NCI-H2029 treated with DMSO at 0.1 percent for 48 hours (cell line): ENCODE results near the gene ASCC2.

Source experiments
- DNase-seq: peaks from one replicate; lab custom pipeline; 2025; lab: John Stamatoyannopoulos, UW

The ASCC2 gene

DNA sequence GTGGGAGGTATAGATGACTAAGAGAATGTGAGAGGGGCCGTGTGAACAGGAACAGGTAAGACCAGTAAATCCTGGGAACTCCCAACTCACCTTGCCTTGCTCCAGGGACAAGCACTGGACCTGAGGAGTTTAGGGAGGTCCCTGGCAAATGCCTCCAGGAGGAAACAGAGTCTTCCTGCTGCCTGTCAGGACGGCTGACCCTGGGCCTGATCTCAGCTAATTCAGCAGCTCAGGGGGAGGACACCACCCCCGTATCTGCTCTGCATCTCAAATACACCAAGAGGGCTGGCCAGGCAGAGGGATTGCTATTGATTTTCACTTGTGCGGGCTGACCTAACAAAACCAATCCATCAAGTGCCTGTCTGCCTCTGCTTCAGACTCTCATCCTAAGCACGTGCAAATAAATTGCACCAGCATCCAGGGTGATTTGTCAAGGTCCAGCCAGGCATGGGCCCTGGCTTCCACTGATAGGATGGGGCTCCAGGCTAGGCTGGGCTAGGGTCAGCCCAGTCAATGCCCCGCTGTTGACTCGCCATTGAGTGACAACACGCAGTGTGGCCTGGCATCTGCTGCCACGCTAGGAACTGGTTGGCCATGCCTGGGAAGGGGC, 50.6 kb downstream of the ASCC2 start:
- no peak for DNase-seq

DNA sequence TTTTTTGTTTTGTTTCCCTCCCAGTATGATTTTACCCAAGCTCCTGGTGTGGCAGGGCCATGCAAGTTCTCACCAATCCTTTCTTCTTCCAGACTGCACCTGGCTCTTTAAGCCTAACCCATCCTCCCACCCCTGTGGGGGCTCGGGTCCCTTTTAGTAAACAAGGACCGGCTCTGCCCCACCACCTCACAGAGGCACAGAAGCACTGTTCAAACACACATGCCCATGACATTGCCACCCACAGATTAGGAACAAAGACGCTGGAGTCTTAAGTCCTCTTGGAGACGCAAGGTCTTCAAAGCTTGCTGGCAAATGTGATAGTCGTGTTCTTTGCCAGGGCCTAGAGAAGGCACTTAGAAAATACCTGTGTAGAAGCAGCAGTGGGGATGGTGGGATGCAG, 52.0 kb downstream of the ASCC2 start:
- DNase-seq = no peak

DNA sequence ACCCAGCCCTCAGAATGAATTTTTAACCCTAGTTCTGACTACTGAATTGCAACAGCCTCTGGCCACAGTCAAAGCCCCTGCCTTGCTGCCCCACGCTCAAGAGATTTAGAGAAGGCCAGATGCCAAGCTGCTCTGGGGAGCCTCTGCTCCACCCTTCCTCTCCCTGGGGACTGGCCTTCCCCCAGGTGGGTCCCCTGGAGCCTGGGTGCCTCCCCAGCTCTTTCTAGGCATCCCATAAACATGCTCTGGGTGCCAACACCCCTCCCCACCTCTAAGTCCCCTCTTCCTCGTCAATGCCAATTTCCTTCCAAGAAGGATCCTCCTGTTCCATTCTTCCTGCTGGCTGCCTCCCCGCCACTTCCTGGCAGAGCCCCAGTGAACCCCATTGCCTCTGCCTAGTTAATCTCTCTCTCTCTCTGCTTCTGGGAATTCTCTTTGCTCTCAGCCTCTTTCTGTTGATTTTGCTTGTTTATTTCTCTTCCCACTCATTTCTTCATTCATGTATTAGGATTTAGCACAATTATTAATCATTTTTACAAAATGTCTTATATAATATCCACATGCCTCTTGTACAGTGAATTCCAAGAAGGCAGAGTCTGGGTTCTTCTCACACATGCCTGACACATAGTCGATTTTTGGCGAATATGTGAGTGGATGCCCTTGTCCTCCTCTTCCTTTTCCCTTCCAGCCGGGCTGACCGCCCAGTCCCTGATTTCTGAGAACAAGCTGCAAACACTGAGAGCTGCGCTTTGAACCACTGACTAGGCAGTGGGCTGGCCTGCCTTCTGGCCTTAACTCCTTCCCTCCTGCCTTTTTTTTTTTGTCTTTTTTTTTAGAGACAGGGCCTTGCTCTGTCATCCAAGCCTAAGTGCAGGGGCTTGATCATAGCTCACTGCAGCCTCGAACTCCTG, 53.4 kb downstream of the ASCC2 start:
- DNase-seq = no peak

DNA sequence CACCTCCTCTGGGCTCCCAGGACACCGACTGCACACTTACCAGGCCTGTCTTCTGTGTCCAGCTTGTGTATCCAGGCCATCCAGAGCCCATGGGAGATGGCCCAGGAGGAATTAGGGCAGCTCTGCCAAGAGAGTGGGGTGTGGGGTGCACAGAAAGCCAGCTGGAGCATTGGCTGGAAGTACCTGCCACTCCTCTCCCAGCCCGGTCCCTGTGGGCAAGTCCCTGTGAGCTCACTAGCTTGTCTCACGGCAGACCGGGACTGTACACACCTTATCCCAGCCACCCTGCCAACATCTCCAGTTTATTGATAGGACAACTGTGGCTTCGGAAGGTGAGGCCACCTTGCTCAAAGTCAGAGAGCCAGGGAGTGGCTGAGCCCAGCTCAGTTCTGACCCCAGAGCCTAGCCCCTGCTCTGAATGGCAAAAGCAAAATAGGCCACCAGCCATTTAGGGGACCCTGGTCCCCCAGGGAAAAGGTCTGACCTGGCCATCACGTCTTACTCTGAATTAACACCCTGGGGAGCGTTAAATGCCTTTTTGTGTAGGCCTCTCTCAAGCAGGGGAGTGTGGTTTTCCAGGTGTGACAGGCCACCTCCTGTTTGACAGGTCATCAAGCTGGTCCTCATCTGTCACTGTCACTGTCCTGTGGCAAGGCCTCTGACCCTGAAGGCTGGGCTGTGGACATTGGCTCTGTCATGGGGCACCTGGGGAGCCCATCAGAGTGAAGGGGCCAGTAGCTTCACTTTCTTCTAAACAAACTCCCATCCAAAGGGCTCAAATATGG, 55.8 kb downstream of the ASCC2 start:
- DNase-seq = no peak

GRCh38 chr22:29780748-29781676, 57.1 kb downstream of the ASCC2 start:
- DNase-seq = no peak

DNA sequence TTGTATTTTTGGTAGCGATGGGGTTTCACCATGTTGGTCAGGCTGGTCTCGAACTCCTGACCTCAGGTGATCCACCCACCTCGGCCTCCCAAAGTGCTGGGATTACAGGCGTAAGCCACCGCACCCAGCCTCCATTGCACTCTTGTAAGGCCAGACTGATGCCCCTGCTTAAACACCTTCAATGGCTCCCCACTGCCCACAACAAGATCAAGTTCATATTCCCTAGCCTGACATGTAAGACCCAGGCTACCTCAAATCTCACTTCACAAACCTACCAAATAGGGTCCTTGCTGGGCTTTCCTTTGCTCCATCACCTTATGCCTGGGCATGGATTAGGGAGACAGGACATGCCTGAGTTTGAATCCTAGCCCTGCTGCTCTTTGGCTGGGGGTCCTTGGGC, 57.9 kb downstream of the ASCC2 start:
- DNase-seq = no peak

DNA sequence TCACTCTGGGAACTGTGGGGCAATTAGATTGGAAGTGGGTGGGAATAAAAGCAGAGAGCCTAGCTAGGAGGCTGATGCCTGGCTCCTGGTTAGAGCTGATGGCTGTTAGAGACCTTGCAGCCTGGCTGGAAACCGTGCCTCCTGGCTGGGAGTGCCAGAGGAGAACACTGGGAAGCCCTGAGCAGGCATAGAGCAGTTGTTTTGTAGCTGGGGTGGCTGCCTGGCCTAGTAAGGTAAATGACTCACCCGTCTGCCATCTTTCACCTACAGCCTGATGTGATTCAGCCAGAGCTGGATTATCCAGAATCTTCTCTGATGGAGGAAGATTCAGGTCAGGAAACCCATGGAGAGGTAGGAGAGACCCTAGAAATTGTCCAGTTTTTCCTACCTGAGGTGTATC, 64.8 kb downstream of the ASCC2 start:
- DNase-seq = no peak

- no peak for DNase-seq
These were observed 65.9 kb downstream of the ASCC2 start for GRCh38 chr22:29772170-29772641.

DNA sequence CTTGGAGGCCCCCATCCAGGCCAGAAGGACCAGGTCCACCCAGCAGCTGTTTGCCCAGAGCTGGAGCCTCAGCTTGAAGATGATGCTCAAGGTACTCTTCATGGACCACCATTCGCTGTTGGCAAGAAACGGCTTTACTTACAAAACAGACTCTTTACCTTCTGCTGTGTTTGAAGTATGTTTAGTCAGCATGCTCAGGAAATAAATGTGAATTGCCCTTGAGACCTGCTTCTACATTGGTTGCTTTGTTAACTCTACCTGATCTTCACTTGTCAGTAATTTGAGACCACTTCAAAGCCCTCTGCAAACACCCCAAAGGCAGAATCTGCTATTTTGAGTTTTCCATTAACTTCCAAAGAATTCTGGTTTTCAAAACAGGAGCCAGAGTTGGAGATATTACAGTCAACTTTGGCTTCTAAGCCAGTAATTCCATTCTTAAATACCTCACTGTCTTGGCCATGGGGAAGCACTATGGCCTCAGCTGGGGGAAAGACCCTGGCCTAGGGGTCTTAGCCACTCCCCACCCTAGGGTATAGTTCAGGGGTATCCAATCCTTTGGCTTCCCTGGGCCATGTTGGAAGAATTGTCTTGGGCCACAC, 68.3 kb downstream of the ASCC2 start:
- DNase-seq = no peak

- no peak for DNase-seq
These were observed 69.9 kb downstream of the ASCC2 start for GRCh38 chr22:29768052-29768693.

- DNase-seq = peak; percentile 89
These were observed 70.7 kb downstream of the ASCC2 start, which contains the start of gene UQCR10 for GRCh38 chr22:29767171-29768051. TSS of gene UQCR10 (plus strand) at chr22:29767369. CDS start at chr22:29767399, 30 bp downstream.

- peak; percentile 89 for DNase-seq
These were observed 71.4 kb downstream of the ASCC2 start, which contains the start of gene ZMAT5 for GRCh38 chr22:29766632-29767170. TSS of gene ZMAT5 (minus strand) at chr22:29767007. CDS start at chr22:29748544, 18,463 bp downstream.

GRCh38 chr22:29765905-29766631, 72.0 kb downstream of the ASCC2 start:
- no peak for DNase-seq

DNA sequence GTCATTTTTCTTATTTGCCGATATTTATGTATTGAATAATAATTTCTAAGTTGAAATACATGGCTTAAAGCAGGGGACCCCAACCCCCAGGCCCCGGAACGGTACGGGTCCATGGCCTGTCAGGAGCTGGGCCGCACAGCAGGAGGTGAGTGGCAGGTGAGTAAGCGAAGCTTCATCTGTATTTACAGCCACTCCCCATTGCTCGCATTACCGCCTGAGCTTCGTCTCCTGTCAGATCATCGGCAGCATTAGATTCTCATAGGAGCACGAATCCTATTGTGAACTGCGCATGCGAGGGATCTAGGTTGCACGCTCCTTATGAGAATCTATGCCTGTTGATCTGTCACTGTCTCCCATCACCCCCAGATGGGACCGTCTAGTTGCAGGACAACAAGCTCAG, 75.8 kb downstream of the ASCC2 start:
- DNase-seq = no peak

- no peak for DNase-seq
These were observed 79.1 kb downstream of the ASCC2 start for GRCh38 chr22:29758959-29759358.

- DNase-seq = no peak
These were observed 79.9 kb downstream of the ASCC2 start for GRCh38 chr22:29758068-29758622.

DNA sequence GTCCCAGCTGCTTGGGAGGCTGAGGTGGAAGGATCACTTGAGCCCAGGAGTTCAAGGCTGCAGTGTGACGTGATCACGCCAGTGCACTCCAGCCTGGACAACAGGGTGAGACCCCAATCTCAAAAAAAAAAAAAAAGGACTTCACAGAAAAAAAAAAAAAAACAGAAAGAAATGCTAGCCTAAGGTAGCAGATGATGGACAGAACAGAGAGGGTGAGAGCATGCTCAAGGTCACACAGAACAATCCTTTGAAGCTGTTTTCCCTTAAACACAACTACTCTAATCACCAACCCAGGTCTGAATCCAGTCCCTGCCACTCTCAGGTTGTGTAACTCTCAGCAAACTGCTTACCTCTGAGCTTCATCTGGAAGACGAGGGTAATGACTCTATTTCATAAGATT, 81.0 kb downstream of the ASCC2 start:
- DNase-seq = no peak

GRCh38 chr22:29756341-29756740, 81.7 kb downstream of the ASCC2 start:
- no peak for DNase-seq
